ENCODE data around the gene MTX1. TPM values are rescaled to one million over a fixed set of nuclear protein-coding genes. Genes with fewer than 3 reads are reported as not detected.

The MTX1 gene
- total and polyA plus RNA-seq, 2 of the 4 experiments (the other 2 are of a cell fraction): 67.2 to 73.7 TPM

DNA sequence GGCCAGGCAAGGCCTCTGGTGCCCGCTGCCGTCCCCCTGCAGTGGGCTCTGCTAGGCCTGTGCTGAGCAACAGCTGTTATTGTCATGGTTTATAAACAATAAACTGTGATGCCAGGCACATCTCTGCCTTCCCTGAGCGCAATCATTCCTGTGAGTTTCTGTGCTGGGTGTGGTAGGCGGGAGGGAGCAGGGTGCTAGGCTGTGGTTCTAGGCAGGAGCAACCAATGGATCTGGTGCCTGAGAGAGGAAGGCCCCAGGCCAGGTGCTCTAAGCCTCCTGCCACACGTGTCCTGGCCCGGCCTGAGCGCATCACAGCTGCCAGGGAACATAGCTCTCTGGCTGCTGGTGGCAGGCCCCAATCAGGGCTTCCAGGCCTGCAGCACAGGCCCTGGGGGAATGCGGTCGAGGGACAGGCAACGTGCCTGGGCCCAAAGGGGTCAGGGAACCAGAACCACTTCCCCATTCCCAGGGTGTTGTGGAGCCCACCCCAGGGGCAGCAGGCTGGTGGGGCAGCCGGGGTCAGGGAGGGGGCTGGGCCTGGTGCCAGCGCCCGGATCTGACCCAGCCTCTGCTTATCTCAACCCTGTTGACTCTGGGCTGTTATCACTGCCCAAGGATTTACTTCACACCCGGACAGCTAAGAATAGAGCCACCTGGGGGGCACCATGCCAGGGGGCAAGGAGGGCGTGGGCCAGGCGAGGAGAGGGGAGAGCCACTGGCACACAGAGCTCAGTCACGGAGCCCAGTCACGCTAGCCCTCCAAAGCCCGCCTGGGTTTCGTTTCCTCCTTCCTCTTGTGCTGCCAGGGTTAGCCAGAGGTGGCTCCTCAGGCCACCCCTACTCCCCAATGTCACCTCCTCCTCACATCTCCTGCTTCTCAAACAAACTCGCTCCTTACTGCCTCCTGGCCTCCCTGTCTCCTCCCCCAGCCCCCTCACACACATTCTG, 23.4 kb upstream of the MTX1 start:
- WGBS, 2 experiments (ENCODE audit: extremely low coverage in 2 of 2, insufficient read length in 1 of 2): 66% methylated on average over 8 of the region's 21 CpGs; no CpG with 5 or more reads in 1 of the 2 experiments

More for the DNA sequence above, 23.4 kb upstream of the MTX1 start:
- H3K27me3 ChIP-seq (ENCODE audit: control insufficient read depth, insufficient read depth, low read length): no peaks in the 10 kb centered on the region
- dilution Hi-C loops (cut with HindIII; ENCODE audit: low sequenced_read_pairs, unreplicated experiment): no loop called here
- H2BK20ac ChIP-seq (ENCODE audit: low read depth, low read length): no peak overlapping the region
- H3K9me3 ChIP-seq (ENCODE audit: control insufficient read depth, insufficient read depth, low read length): no peaks in the 10 kb centered on the region
- DNase-seq (no peak), ATAC-seq (ENCODE audit: low read depth) (peak; percentile 15)
- H3K56ac ChIP-seq (ENCODE audit: extremely low read depth, insufficient read depth, low read length): no peak overlapping the region
- in situ Hi-C loops (cut with MboI; ENCODE audit: low sequenced_read_pairs): no loop called here
- H2BK5ac ChIP-seq (ENCODE audit: low read depth, low read length, poor library complexity, severe bottlenecking): no peak overlapping the region
- no peak overlapping the region for H3K4ac ChIP-seq (ENCODE audit: low read depth, low read length)
- no peaks in the 10 kb centered on the region for H4K20me1 ChIP-seq (ENCODE audit: insufficient read depth, low read length)
- H2AFZ ChIP-seq (replicated peaks; ENCODE audit: low read length, poor library complexity): no peak overlapping the region
- H2BK120ac ChIP-seq (ENCODE audit: low read depth, low read length): no peak overlapping the region
- H3K36me3 ChIP-seq (ENCODE audit: control insufficient read depth, insufficient read depth, low read length): peaks cover 13% of the 10 kb centered on the region
- intact Hi-C loops (cut with micrococcal nuclease): no loop called here
- no peaks in the 10 kb centered on the region for H3K4me1 ChIP-seq (ENCODE audit: control insufficient read depth, insufficient read depth, low read length)
- no peak overlapping the region for H3K18ac ChIP-seq (ENCODE audit: low read depth, low read length)
- TF ChIP-seq CHD1 (IDR thresholded peaks at IDR 0.05; ENCODE audit: low read depth, low read length): no peak
- TF ChIP-seq POLR2A (IDR thresholded peaks at IDR 0.05; ENCODE audit: low read depth, low read length): no peak
- no peak for TF ChIP-seq RCOR1 (IDR thresholded peaks at IDR 0.05; ENCODE audit: insufficient replicate concordance, low read length)
- no peak for TF ChIP-seq CEBPB (IDR thresholded peaks at IDR 0.05; ENCODE audit: low read depth, low read length)
- TF ChIP-seq FOS (IDR thresholded peaks at IDR 0.05; ENCODE audit: low read depth, low read length): no peak
- no peak for TF ChIP-seq NFE2L2 (IDR thresholded peaks at IDR 0.05; ENCODE audit: low read depth, low read length)
- no peak for TF ChIP-seq SMC3 (IDR thresholded peaks at IDR 0.05; ENCODE audit: low read depth, low read length)
- TF ChIP-seq, protein P1, sequence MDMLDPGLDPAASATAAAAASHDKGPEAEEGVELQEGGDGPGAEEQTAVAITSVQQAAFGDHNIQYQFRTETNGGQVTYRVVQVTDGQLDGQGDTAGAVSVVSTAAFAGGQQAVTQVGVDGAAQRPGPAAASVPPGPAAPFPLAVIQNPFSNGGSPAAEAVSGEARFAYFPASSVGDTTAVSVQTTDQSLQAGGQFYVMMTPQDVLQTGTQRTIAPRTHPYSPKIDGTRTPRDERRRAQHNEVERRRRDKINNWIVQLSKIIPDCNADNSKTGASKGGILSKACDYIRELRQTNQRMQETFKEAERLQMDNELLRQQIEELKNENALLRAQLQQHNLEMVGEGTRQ (IDR thresholded peaks at IDR 0.05; ENCODE audit: low read depth, low read length): no peak
- TF ChIP-seq MAFK (IDR thresholded peaks at IDR 0.05; ENCODE audit: low read depth, low read length): no peak
- no peak for TF ChIP-seq MXI1 (IDR thresholded peaks at IDR 0.05; ENCODE audit: borderline replicate concordance, low read depth, low read length)
- no peak for TF ChIP-seq BHLHE40 (IDR thresholded peaks at IDR 0.05; ENCODE audit: low read depth, low read length)
- no peak overlapping the region for H3K9ac ChIP-seq (ENCODE audit: low read depth, low read length)
- BruUV-seq (replicated peaks): no TSS peak
- H3K14ac ChIP-seq (replicated peaks; ENCODE audit: low read depth, low read length): no peak overlapping the region
- no peak overlapping the region for H3K4me2 ChIP-seq (ENCODE audit: low read depth, low read length)
- no peak overlapping the region for H4K8ac ChIP-seq (ENCODE audit: low read depth in 2 of 2, low read length in 2 of 2)
- no peak overlapping the region for H4K91ac ChIP-seq (ENCODE audit: insufficient read depth, low read depth, low read length)
- no peak overlapping the region for H3K23ac ChIP-seq (ENCODE audit: low read depth, low read length)
- no peak overlapping the region for H3K27ac ChIP-seq (ENCODE audit: insufficient read depth, low read length)
- no peaks in the 10 kb centered on the region for H3K9me1 ChIP-seq (ENCODE audit: insufficient read depth, low read length)
- H3K4me3 ChIP-seq (ENCODE audit: insufficient read depth, low read depth, low read length): no peak overlapping the region
- no peaks in the 10 kb centered on the region for H3K79me1 ChIP-seq (ENCODE audit: low read depth in 1 of 2, low read length in 2 of 2)
- H2AK5ac ChIP-seq (ENCODE audit: low read depth, low read length): no peak overlapping the region
- POLR2A ChIA-PET (ENCODE audit: unreplicated experiment): no interaction called here
- CTCF ChIA-PET: interaction anchor here (1.2 kb wide), 1 partner anchor 8 kb away, joined by 4 read pairs; no protein-coding TSS in a partner anchor
- H4K5ac ChIP-seq (ENCODE audit: low read depth, low read length): no peak overlapping the region
- H2AK9ac ChIP-seq (replicated peaks; ENCODE audit: low read depth, low read length, poor library complexity): no peak overlapping the region
- H2BK15ac ChIP-seq (ENCODE audit: low read depth, low read length): no peak overlapping the region
